DMS 273 (cell line): Measurements from ENCODE around the gene FRMD4B.
"Not testable (repeated sequence)": the region's sequence is repeated elsewhere in the genome, so short reads cannot be mapped to it uniquely, and the experiment has no call there.

ENCODE experiments used
- DNase-seq: peaks from one replicate; lab custom pipeline; 2025; ENCODE audit not compliant: unreplicated experiment; lab: John Stamatoyannopoulos, UW

FRMD4B gene

GRCh38 chr3:69292185-69292584 is 93.7 kb downstream of the FRMD4B start:
- peak; percentile 18 for DNase-seq

- no peak for DNase-seq
Measured at GRCh38 chr3:69290430-69290829, 95.5 kb downstream of the FRMD4B start.

DNA sequence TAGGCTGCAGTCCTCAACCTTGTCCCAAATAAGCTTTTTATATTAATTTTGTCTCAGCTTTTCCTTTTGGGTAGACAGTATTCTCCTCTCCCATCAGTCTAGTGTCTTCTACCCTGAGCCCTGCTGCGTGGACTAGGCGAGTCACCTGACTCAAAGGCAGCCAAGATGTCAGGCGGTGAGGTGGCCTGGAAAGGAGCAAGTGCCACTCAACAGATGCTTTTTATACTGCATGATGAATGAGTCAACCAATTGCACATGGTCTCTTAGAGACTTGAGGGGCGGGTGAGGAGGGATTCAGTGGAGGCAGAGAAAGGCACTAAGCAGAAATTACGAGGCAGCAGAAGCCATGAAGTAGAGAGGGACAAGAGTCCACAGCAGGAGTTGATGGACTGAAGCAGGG is 95.9 kb downstream of the FRMD4B start:
- no peak for DNase-seq

GRCh38 chr3:69288161-69288895 is 97.6 kb downstream of the FRMD4B start:
- DNase-seq = peak; percentile 17

DNA sequence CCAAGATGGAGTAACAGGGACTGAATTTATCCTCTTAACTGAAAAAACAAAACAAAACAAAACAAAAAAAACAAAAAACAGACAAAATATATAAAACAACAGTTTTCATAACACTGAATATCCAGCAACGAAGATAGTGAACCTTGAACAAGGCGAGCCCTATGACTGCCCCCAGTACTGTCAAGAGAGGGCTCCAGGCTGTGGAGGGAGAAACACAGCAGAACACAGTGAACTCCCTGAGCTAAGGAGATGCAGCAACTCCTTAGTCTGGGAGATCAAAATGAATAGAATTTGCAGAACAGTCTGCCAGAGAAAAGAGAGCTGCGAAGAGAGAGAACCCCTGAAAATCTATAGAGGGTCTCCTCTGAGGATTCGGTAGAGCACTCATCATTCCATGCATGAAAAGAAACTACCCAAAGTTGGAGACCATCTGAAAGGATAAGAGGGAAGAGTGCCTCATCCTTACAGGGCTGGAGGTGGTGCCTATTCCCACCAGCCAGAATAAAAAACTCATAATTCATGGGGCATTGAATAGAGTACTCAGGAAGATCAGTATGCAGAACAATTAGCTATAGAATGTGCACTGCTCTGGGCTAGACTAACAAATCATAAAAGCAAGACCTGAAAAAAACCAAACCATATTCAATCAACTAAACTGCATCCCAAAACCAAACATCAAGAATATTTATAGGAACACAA is 101.8 kb downstream of the FRMD4B start:
- DNase-seq = no peak

- no peak for DNase-seq
Measured at GRCh38 chr3:69283496-69283895, 102.4 kb downstream of the FRMD4B start.

DNA sequence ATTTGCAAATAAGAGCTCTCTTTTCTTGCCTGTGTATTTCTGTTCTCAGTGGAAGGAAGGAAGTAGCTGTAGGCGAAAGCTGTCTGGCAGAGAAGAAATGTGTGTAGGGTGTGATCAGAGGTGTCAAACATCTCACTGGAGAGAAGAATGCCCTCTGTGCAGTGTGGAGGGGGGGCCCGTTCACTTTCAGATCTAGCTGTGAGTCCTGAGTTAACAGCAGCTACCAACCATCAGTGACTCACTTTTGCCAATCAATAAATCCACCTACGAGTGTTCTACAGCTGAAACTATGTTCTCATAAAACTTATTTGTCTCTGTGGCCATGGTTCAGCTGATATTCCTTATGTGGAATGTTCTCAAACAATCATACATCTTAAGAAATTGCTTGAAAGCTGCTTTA is 103.7 kb downstream of the FRMD4B start:
- DNase-seq = no peak

DNA sequence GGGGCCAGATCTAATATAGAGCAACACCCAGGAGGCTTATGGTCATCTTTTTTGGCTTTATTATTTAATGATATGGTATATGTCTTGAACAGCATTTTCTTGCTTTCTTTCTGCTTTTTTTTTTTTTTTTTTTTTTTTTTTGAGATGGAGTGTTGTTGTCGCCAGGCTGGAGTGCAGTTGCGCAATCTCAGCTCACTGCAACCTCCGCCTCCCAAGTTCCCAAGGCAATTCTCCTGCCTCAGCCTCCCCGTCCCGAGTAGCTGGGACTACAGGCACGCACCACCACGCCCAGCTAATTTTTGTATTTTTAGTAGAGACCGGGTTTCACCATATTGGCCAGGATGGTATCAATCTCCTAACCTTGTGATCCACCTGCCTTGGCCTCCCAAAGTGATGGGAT is 108.5 kb downstream of the FRMD4B start:
- not testable (repeated sequence) for DNase-seq

- DNase-seq = no peak
Measured at GRCh38 chr3:69276884-69277283, 109.0 kb downstream of the FRMD4B start.

DNA sequence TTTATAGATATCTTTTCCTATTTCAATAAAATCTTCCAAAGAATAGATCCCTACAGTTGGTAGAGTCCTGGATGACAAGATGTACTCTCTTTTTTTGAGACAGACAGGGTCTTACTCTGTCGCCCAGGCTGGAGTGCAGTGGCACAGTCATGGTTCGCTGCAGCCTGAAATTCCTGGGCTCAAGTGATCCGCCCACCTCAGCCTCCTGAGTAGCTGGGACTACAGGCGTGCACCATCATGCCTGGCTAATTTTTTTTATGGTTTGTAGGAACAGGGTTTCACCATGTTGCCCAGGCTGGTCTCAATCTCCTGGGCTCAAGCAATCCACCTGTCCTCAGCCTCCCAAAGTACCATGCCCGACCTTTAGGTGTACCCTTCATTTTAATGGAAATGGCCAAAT is 109.7 kb downstream of the FRMD4B start:
- DNase-seq = not testable (repeated sequence)

DNA sequence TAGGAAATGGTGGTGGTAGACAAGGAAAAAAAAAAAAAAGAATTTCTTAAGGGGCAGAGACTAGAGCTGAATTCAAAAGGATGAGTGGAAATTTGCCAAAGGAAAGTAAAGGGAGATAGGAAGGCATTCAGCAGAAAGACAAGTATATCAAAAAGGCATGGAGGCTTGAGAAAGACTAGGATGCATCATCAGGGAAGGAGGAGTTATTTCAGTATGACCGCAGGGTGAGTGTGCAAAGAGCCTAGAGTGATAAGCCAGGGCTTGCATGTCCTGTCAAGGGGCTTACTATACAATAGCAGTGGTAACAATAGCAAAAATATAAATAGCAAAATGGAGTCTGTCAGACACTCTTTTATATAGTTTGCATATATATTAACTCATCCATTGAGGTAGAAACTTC is 112.0 kb downstream of the FRMD4B start:
- no peak for DNase-seq

GRCh38 chr3:69272556-69272955 is 113.3 kb downstream of the FRMD4B start:
- DNase-seq = no peak

DNA sequence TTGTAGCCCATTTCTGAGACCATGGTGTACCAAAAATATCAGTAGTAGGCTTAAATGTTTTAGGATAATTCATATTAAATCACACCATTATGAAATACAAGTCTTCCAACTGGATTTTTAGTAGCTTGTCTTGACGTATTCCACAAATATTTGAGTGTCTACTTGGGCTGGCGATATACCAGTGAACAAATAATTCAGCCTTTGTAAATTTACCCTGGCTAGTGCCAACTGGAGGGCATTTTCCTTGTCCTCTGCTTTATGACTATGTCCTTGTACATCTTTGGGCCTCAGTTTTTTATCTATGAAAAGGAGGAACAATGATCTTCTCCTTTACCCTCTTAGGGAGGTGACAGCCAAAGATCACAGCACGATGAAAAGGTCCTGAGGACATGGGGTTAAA is 114.8 kb downstream of the FRMD4B start:
- no peak for DNase-seq

DNA sequence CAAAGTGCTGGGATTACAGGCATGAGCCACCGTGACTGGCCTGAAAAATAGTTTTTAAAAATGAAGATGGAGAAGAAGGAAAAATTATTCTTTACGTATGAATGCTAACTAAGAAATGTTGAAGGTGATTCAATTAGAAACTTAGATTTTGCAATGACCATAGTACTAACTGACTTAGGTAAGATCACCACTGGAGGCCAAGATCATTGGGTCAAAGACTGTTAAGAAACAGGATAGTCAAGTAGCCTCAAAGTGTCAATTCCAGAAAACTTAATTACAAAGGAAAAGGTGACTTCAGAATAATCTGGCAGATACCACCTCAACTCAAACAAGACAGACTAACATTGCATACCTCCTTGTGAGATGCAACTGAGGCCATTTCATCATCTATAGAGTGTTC is 119.3 kb downstream of the FRMD4B start:
- DNase-seq = no peak

GRCh38 chr3:69266071-69266470 is 119.8 kb downstream of the FRMD4B start:
- DNase-seq = not testable (repeated sequence)

GRCh38 chr3:69260843-69261405 is 125.0 kb downstream of the FRMD4B start:
- not testable (repeated sequence) for DNase-seq

GRCh38 chr3:69260216-69260787 is 125.6 kb downstream of the FRMD4B start:
- DNase-seq = no peak

GRCh38 chr3:69259125-69259524 is 126.8 kb downstream of the FRMD4B start:
- DNase-seq = no peak

DNA sequence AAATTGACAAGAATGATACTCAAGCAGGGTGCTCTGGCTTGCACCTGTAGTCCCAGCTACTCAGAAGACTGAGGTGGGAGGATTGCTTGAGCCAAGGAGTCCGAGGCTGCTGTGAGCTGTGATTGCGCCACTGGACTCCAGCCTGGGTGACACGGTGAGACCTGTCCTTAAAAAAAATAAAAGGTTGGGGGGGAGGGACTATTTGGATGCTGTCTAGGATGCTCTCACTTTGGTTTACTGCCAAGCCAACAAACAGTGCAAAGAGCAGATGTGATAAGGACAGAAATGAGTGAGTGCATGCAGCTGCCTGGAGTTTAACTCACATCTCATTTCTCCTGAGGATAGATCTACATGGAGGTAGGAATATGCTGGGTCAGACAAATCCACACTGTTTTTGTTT is 130.0 kb downstream of the FRMD4B start:
- no peak for DNase-seq

GRCh38 chr3:69254351-69254750 is 131.5 kb downstream of the FRMD4B start:
- no peak for DNase-seq

- DNase-seq = no peak
Measured at GRCh38 chr3:69252631-69253030, 133.3 kb downstream of the FRMD4B start.

DNA sequence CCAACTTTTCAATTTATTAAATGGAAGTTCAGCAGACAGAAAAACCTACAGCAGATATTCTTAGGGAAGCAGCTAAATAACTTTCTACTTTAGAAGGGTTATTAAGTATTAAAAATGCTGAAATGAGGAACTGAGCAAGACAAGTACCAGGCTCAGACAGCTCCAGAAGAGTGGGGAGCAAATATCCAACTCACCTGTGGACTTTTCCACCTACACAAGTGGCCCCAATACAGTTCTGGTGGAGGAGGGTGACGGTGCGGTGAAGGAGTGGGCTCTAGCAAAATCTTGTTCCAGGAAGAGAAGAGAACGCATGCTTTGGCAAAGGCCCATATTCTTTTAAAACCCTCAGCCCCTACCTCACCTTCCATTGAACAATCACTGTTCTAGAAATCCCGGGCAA is 133.7 kb downstream of the FRMD4B start:
- DNase-seq = no peak
